ENCODE results near the gene SCAF1. TPM values are rescaled to one million over a fixed set of nuclear protein-coding genes. Genes with fewer than 3 reads are reported as not detected.
A peak's percentile ranks its signal among the peaks of the same experiment; 100 is the strongest.

SCAF1 gene
- total and polyA plus RNA-seq, 10 donors = 7.5 to 66.2 (median 33.8) TPM

DNA sequence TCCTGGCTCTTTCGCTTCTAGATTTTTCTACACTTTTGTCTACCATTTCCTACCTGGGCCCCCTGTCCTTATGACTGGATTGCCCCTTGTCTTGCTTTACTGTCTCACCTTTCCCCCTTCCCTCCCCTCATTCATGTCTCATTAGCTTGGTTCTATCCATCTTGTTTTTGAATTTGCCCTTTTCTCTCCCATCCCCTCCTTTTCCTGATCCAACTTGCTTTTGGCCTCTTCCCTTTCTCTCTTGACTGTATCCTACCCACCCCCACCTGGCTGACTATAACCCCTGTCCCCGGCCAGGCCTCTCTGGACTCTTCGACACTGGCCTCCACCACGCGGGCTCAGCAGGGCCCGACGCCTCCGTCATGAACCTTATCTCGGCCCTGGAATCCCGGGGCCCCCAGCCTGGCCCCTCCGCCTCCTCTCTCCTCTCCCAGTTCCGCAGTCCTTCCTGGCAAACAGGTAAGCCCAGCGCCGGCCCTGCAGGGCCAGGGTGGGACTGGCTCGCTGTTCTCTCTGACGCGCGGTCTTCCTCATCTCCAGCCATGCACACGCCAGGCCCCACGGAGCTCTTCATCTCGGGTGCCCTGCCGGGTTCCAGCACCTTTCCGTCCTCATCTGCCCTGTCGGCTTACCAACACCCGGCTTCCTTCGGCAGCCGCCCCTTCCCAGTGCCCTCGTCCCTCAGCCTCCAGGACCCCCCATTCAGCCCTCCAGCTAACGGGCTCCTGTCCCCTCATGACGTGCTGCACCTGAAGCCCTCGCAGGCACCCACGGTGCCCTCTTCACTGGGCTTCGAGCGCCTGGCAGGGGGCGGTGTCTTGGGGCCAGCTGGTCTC, 47.6 kb upstream of the SCAF1 start:
- peaks cover 4 to 59% (median 55%) of the 10 kb centered on the region in 6 donors for H3K36me3 ChIP-seq
- no peaks in the 10 kb centered on the region for H3K27me3 ChIP-seq (replicated peaks in 1 of 7)
- DNase-seq = peak; percentile 79
- peaks cover 16 to 60% (median 34%) of the 10 kb centered on the region in 6 donors for H3K4me1 ChIP-seq
- WGBS, 5 donors = 94 to 96% (median 95%) methylated on average over 35 of the region's 35 CpGs
- no peak overlapping the region for H3K4me3 ChIP-seq
- H3K9me3 ChIP-seq = no peaks in the 10 kb centered on the region
- TF ChIP-seq POLR2AphosphoS5 (IDR thresholded peaks at IDR 0.05) (peak in 2 of 3 donors; percentile 38 to 42), POLR2A (IDR thresholded peaks at IDR 0.05) (no peak)
- TF ChIP-seq, protein P1, sequence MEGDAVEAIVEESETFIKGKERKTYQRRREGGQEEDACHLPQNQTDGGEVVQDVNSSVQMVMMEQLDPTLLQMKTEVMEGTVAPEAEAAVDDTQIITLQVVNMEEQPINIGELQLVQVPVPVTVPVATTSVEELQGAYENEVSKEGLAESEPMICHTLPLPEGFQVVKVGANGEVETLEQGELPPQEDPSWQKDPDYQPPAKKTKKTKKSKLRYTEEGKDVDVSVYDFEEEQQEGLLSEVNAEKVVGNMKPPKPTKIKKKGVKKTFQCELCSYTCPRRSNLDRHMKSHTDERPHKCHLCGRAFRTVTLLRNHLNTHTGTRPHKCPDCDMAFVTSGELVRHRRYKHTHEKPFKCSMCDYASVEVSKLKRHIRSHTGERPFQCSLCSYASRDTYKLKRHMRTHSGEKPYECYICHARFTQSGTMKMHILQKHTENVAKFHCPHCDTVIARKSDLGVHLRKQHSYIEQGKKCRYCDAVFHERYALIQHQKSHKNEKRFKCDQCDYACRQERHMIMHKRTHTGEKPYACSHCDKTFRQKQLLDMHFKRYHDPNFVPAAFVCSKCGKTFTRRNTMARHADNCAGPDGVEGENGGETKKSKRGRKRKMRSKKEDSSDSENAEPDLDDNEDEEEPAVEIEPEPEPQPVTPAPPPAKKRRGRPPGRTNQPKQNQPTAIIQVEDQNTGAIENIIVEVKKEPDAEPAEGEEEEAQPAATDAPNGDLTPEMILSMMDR (IDR thresholded peaks at IDR 0.05 in 8 of 11, conservative IDR thresholded peaks at IDR 0.05 in 3 of 11) = no peak
- intact Hi-C loops (cut with DNase I; ENCODE audit: low total_unique reads) = loop anchor here (10.0 kb wide), 1 partner anchor 70 kb away; the partner anchor contains the start of genes BCL2L12 and IRF3
- H3K27ac ChIP-seq = peak overlapping the region in 6 of 8 donors; percentile 52 to 96 (median 92)

DNA sequence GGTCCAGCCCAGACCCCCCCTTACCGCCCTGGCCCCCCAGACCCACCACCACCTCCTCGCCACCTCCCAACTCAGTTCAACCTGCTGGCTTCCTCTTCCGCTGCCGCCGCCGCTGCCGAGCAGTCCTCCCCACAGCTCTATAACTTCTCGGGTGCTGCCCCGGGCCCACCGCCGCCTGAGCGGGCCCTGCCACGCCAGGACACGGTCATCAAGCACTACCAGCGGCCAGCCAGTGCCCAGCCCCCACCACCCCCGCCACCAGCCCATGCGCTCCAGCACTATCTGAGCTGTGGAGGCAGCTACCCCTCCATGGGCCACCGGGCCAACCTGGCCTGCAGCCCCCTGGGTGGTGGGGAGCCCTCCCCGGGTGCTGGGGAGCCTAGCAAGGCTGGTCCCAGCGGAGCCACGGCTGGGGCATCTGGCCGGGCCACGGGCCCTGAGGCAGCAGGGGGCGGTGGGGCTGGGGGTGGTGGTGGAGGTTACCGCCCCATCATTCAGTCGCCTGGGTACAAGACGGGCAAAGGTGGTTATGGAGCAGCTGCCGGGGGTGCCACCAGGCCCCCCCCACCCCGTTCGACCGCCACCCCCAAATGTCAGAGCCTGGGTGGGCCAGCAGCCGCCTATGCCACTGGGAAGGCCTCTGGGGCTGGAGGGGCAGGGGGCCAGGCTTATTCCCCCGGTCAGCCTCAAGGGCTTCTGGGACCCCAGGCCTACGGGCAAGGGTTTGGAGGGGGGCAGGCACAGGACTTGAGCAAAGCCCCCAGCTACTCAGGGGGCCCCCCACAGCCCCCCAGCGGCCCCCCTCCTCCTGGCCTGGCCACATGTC, 46.8 kb upstream of the SCAF1 start:
- Histone ChIP-seq H3K36me3 (peaks cover 9 to 67% (median 62%) of the 10 kb centered on the region in 6 donors), H3K4me3 (no peak overlapping the region), H3K27ac (no peak overlapping the region), H3K9me3 (no peaks in the 10 kb centered on the region), H3K27me3 (replicated peaks in 1 of 7) (no peaks in the 10 kb centered on the region), H3K4me1 (peaks cover 16 to 51% (median 28%) of the 10 kb centered on the region in 6 donors)
- intact Hi-C loops (cut with DNase I; ENCODE audit: low total_unique reads) = loop anchor here (10.0 kb wide), 1 partner anchor 70 kb away; the partner anchor contains the start of genes BCL2L12 and IRF3
- TF ChIP-seq POLR2AphosphoS5 (IDR thresholded peaks at IDR 0.05) (peak in 2 of 3 donors; percentile 3 to 7), POLR2A (IDR thresholded peaks at IDR 0.05) (no peak)
- DNase-seq = no peak
- WGBS, 5 donors = 94 to 96% (median 94%) methylated on average over 27 to 35 of the region's 35 CpGs

DNA sequence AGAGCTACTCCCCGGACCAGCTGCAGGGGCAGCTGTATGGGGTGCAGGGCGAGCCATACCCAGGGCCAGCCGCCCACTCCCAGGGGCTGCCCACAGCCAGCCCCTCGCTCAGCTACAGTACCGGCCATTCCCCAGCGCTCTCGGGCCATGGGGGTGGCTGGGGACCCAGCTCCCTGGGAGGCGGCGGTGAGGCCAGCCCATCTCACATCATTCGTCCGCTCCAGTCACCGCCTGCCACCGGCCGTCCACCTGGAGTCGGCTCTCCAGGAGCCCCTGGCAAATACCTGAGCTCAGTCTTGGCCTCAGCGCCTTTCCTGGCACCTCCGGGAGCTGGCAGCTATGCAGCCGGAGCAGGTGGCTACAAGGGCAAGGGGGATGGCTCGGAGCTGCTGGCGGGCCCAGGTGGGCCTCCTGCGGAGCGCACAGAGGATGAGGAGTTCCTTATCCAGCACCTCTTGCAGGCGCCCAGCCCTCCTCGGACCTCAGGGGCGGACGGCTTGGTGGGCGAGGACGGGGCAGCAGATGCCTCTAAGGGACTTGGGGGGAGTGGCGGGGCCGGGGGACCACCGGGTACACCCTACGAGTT, 46.1 kb upstream of the SCAF1 start:
- intact Hi-C loops (cut with DNase I; ENCODE audit: low total_unique reads) = loop anchor here (10.0 kb wide), 1 partner anchor 69 kb away; the partner anchor contains the start of genes BCL2L12 and IRF3
- Histone ChIP-seq H3K9me3 (no peaks in the 10 kb centered on the region), H3K36me3 (peaks cover 9 to 74% (median 69%) of the 10 kb centered on the region in 6 donors), H3K27me3 (replicated peaks in 1 of 7) (no peaks in the 10 kb centered on the region), H3K4me1 (peaks cover 16 to 45% (median 27%) of the 10 kb centered on the region in 6 donors), H3K27ac (no peak overlapping the region), H3K4me3 (no peak overlapping the region)
- TF ChIP-seq POLR2A (IDR thresholded peaks at IDR 0.05) (no peak), POLR2AphosphoS5 (IDR thresholded peaks at IDR 0.05) (peak in 2 of 3 donors; percentile 15 to 48)
- TF ChIP-seq, protein P1 (IDR thresholded peaks at IDR 0.05 in 8 of 11, conservative IDR thresholded peaks at IDR 0.05 in 3 of 11) = no peak
- peak; percentile 76 for DNase-seq
- WGBS, 5 donors = 95 to 97% (median 96%) methylated on average over 21 to 32 of the region's 32 CpGs

DNA sequence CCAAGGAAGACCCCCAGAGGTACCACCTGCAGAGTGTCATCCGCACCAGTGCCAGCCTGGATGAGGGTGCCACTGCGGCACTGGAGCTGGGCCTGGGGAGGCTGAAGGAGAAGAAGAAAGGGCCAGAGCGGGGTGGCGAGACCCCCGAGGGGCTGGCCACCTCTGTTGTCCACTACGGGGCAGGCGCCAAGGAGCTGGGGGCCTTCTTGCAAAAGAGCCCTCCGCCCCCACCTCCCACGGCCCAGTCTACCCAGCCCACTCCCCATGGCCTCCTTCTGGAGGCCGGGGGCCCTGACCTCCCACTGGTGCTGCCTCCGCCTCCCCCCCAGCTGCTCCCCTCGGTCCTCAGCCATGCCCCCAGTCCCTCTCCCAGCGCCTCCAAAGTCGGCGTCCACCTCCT, 45.6 kb upstream of the SCAF1 start:
- no peaks in the 10 kb centered on the region for H3K9me3 ChIP-seq
- no peak for DNase-seq
- H3K36me3 ChIP-seq = peaks cover 9 to 79% (median 74%) of the 10 kb centered on the region in 6 donors
- TF ChIP-seq POLR2AphosphoS5 (IDR thresholded peaks at IDR 0.05) (no peak), POLR2A (IDR thresholded peaks at IDR 0.05) (no peak)
- TF ChIP-seq, protein P1 (IDR thresholded peaks at IDR 0.05 in 8 of 11, conservative IDR thresholded peaks at IDR 0.05 in 3 of 11) = no peak
- peaks cover 16 to 45% (median 27%) of the 10 kb centered on the region in 6 donors for H3K4me1 ChIP-seq
- WGBS, 5 donors = 91 to 99% (median 94%) methylated on average over 12 to 15 of the region's 15 CpGs
- no peak overlapping the region for H3K4me3 ChIP-seq
- no peak overlapping the region for H3K27ac ChIP-seq
- no peaks in the 10 kb centered on the region for H3K27me3 ChIP-seq (replicated peaks in 1 of 7)
- intact Hi-C loops (cut with DNase I; ENCODE audit: low total_unique reads) = loop anchor here (10.0 kb wide), 1 partner anchor 68 kb away; the partner anchor contains the start of genes BCL2L12 and IRF3
